Suprapubic skin (tissue), 4 donors: Measurements from ENCODE around the gene LIMS2. TPM values are rescaled to one million over a fixed set of nuclear protein-coding genes. Genes with fewer than 3 reads are reported as not detected.

Source experiments
- DNase-seq, 2 donors: peaks; one replicate each; pipeline ENCODE4 v3.0.0-alpha.2; 2019; ENCODE audit warnings: low spot score in 2 of 2
- H3K27ac ChIP-seq: fragments of 200-600 bp; sonication (generic); one replicate; pipeline ENCODE4 v1.5.1; 2019
- H3K27me3 ChIP-seq: fragments of 200-600 bp; sonication (generic); one replicate; pipeline ENCODE4 v1.5.1; 2019
- H3K36me3 ChIP-seq: fragments of 200-600 bp; sonication (generic); one replicate; pipeline ENCODE4 v1.5.1; 2019
- H3K4me1 ChIP-seq: fragments of 200-600 bp; sonication (generic); one replicate; pipeline ENCODE4 v1.5.1; 2019
- H3K4me3 ChIP-seq: fragments of 200-600 bp; sonication (generic); one replicate; pipeline ENCODE4 v1.5.1; 2019; ENCODE audit warnings: mild to moderate bottlenecking
- H3K9me3 ChIP-seq: fragments of 200-600 bp; sonication (generic); one replicate; pipeline ENCODE4 v1.5.1; 2019
- CTCF ChIP-seq, 2 donors: fragments of 200-600 bp in 1 of 2; fragments of 450-650 bp in 1 of 2; sonication (generic) in 1 of 2; IDR thresholded peaks; one replicate each; pipeline ENCODE4 v1.5.1; 2016 to 2019; ENCODE audit warnings: antibody characterized with exemption in 2 of 2, mild to moderate bottlenecking in 1 of 2, moderate library complexity in 1 of 2
- EP300 ChIP-seq: sonication (generic); formaldehyde crosslinking; IDR thresholded peaks from one replicate; pipeline ENCODE4 v1.6.1; 2017; ENCODE audit warnings: antibody characterized with exemption
- POLR2A ChIP-seq, 2 donors: fragments of 450-650 bp; IDR thresholded peaks; one replicate each; pipeline ENCODE4 v1.6.1; 2017; ENCODE audit warnings: antibody characterized with exemption in 2 of 2, mild to moderate bottlenecking in 2 of 2, moderate library complexity in 2 of 2
- POLR2AphosphoS5 ChIP-seq, 3 donors: sonication (generic); formaldehyde crosslinking; IDR thresholded peaks; one replicate each; pipeline ENCODE4 v1.6.1; 2017; ENCODE audit warnings: antibody characterized with exemption in 3 of 3
- WGBS: methylation state at CpG from one replicate; pipeline ENCODE4 v1.1.5; 2018; 5-methylcytosine and 5-hydroxymethylcytosine counted together
- total RNA-seq, 4 donors: library from RNA; depleted of rRNA; stranded (reverse); fragments of >200 nt; gene quantifications; one replicate each; pipeline ENCODE4 v1.1.0, GENCODE V29; 2016

Gene LIMS2
- total RNA-seq, 4 donors from 2014 or later = 9.2 to 40.0 (median 15.4) TPM

GRCh38 chr2:127596311-127597045 lies 78.9 kb downstream of the LIMS2 start:
- Histone ChIP-seq H3K4me3 (no peak overlapping the region), H3K9me3 (no peaks in the 10 kb centered on the region), H3K36me3 (no peaks in the 10 kb centered on the region), H3K27me3 (no peaks in the 10 kb centered on the region), H3K27ac (no peak overlapping the region), H3K4me1 (no peaks in the 10 kb centered on the region)
- WGBS = 84% methylated on average over 13 of the region's 14 CpGs
- DNase-seq = peak in 1 of 2 donors; percentile 62
- no peak for TF ChIP-seq POLR2AphosphoS5 (IDR thresholded peaks at IDR 0.05)
- TF ChIP-seq POLR2A (IDR thresholded peaks at IDR 0.05) = no peak
- no peak for TF ChIP-seq EP300
- no peak for TF ChIP-seq CTCF (IDR thresholded peaks at IDR 0.05)

GRCh38 chr2:127594116-127594591 lies 81.2 kb downstream of the LIMS2 start:
- no peak for TF ChIP-seq POLR2A (IDR thresholded peaks at IDR 0.05)
- no peak for TF ChIP-seq EP300
- no peak for TF ChIP-seq POLR2AphosphoS5 (IDR thresholded peaks at IDR 0.05)
- no peak for TF ChIP-seq CTCF (IDR thresholded peaks at IDR 0.05)

GRCh38 chr2:127593228-127594115 lies 81.9 kb downstream of the LIMS2 start:
- WGBS = 84% methylated on average over 20 of the region's 27 CpGs
- Histone ChIP-seq H3K4me1 (no peaks in the 10 kb centered on the region), H3K9me3 (no peaks in the 10 kb centered on the region), H3K27me3 (no peaks in the 10 kb centered on the region), H3K27ac (no peak overlapping the region), H3K4me3 (no peak overlapping the region), H3K36me3 (no peaks in the 10 kb centered on the region)
- TF ChIP-seq EP300 = no peak
- no peak for TF ChIP-seq CTCF (IDR thresholded peaks at IDR 0.05)
- no peak for TF ChIP-seq POLR2A (IDR thresholded peaks at IDR 0.05)
- no peak for TF ChIP-seq POLR2AphosphoS5 (IDR thresholded peaks at IDR 0.05)
- DNase-seq = peak; percentile 47 to 62

More at GRCh38 chr2:127594116-127594591, 81.2 kb downstream of the LIMS2 start:
- Histone ChIP-seq H3K27me3 (no peaks in the 10 kb centered on the region), H3K27ac (no peak overlapping the region), H3K4me1 (no peaks in the 10 kb centered on the region), H3K36me3 (no peaks in the 10 kb centered on the region), H3K9me3 (no peaks in the 10 kb centered on the region), H3K4me3 (no peak overlapping the region)
- WGBS = 87% methylated on average over 5 of the region's 10 CpGs
- DNase-seq = peak in 1 of 2 donors; percentile 45

- no peaks in the 10 kb centered on the region for H3K4me1 ChIP-seq
- no peak overlapping the region for H3K27ac ChIP-seq
- no peak overlapping the region for H3K4me3 ChIP-seq
- H3K9me3 ChIP-seq = no peaks in the 10 kb centered on the region
- peak; percentile 55 to 75 for DNase-seq
- H3K36me3 ChIP-seq = no peaks in the 10 kb centered on the region
- TF ChIP-seq EP300 (no peak), POLR2AphosphoS5 (IDR thresholded peaks at IDR 0.05) (no peak), POLR2A (IDR thresholded peaks at IDR 0.05) (no peak), CTCF (IDR thresholded peaks at IDR 0.05) (no peak)
- 93% methylated on average over 32 of the region's 37 CpGs for WGBS
- H3K27me3 ChIP-seq = no peaks in the 10 kb centered on the region
Observed at GRCh38 chr2:127592761-127593227, 82.5 kb downstream of the LIMS2 start.
